Breast epithelium (tissue), 4 donors: ENCODE data around the gene CPA5. TPM values are rescaled to one million over a fixed set of nuclear protein-coding genes. Genes with fewer than 3 reads are reported as not detected.

Source experiments
- DNase-seq, 2 donors: peaks; one replicate each; pipeline ENCODE4 v3.0.0-alpha.2; 2019; ENCODE audit warnings: low spot score in 2 of 2
- H3K27ac ChIP-seq, 2 donors: fragments of 200-600 bp; sonication (generic) in 1 of 2; one replicate each; pipeline ENCODE4 v1.5.1; 2016 to 2019; ENCODE audit warnings: mild to moderate bottlenecking in 1 of 2
- H3K27me3 ChIP-seq, 2 donors: fragments of 200-600 bp; sonication (generic) in 1 of 2; one replicate each; pipeline versions ENCODE4 v1.5.1 to v1.6.0; 2017 to 2019; ENCODE audit warnings: control low read depth in 1 of 2, mild to moderate bottlenecking in 1 of 2
- H3K36me3 ChIP-seq: fragments of 200-600 bp; one replicate; pipeline ENCODE4 v1.5.1; 2019
- H3K4me1 ChIP-seq, 2 donors: fragments of 200-600 bp; sonication (generic); one replicate each; pipeline ENCODE4 v1.5.1; 2016 to 2019; ENCODE audit warnings: control low read depth in 1 of 2
- H3K4me3 ChIP-seq, 3 donors: fragments of 200-600 bp; sonication (generic); 1 replicate in 2 of 3; 2 replicates in 1 of 3; pipeline ENCODE4 v1.5.1; 2016 to 2019; ENCODE audit warnings: mild to moderate bottlenecking in 3 of 3, moderate library complexity in 2 of 3
- H3K9me3 ChIP-seq, 2 donors: fragments of 200-600 bp; sonication (generic) in 1 of 2; one replicate each; pipeline ENCODE4 v1.5.1; 2016 to 2019; ENCODE audit warnings: control low read depth in 1 of 2
- CTCF ChIP-seq, 3 donors: fragments of 450-650 bp; IDR thresholded peaks; one replicate each; pipeline ENCODE4 v1.5.1; 2016 to 2017; ENCODE audit warnings: antibody characterized with exemption in 3 of 3, mild to moderate bottlenecking in 3 of 3, moderate library complexity in 3 of 3
- POLR2A ChIP-seq: fragments of 450-650 bp; IDR thresholded peaks from one replicate; pipeline ENCODE4 v1.6.1; 2016; ENCODE audit warnings: antibody characterized with exemption, mild to moderate bottlenecking, moderate library complexity
- POLR2AphosphoS5 ChIP-seq, 3 donors: sonication (generic); formaldehyde crosslinking; IDR thresholded peaks; one replicate each; pipeline ENCODE4 v1.6.1; 2017; ENCODE audit warnings: antibody characterized with exemption in 3 of 3
- intact Hi-C: fragments of 100-400 bp; cut with DNase I; formaldehyde crosslinking; loops from one replicate; pipeline ENCODE4 v1.15.1; 2023; ENCODE audit warnings: low total_unique reads
- total RNA-seq, 3 donors: library from RNA; depleted of rRNA; stranded (reverse); fragments of >200 nt; gene quantifications; one replicate each; pipeline ENCODE4 v1.1.0, GENCODE V29; 2016

Gene CPA5
- total RNA-seq, 3 donors from 2014 or later = not detected

DNA sequence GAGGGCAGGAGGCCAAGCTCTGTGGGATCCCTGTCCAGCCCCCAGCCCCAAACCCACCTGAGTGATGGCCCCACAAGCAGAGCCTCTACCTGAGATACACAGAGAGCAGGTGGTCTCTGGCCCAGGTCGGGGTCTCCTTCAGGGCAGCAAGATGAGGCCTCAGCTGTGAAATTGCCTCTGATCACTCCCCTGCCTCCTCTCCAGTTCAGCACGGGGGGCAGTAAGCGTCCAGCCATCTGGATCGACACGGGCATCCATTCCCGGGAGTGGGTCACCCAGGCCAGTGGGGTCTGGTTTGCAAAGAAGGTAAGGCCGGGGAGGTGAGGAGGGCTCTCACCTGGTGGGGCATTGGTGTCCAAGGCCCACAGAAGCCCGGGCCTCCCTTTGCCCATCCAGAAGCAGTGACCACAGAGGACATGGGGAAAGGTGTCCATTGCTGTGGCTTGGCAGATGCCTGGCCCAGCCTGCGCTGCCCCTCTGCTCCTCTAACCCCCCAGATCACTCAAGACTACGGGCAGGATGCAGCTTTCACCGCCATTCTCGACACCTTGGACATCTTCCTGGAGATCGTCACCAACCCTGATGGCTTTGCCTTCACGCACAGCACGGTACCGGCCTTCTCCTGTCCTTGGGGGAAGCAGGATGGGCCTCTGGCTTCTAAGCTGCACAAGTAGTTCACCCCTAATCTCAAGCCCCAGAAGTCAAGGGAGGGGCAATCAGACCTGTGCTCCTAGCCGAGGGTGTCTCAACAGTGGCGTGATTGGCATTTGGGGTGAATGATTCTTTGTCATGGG, 38.8 kb downstream of the CPA5 start:
- intact Hi-C loops = no loop called here
- Histone ChIP-seq H3K9me3 (no peaks in the 10 kb centered on the region), H3K4me1 (peaks cover 3 to 8% of the 10 kb centered on the region in 2 donors), H3K27ac (no peak overlapping the region), H3K36me3 (no peaks in the 10 kb centered on the region), H3K4me3 (no peak overlapping the region), H3K27me3 (no peaks in the 10 kb centered on the region)
- peak in 1 of 2 donors; percentile 10 for DNase-seq
- no peak for TF ChIP-seq POLR2A
- no peak for TF ChIP-seq POLR2AphosphoS5 (IDR thresholded peaks at IDR 0.05)
- no peak for TF ChIP-seq CTCF (IDR thresholded peaks at IDR 0.05)

DNA sequence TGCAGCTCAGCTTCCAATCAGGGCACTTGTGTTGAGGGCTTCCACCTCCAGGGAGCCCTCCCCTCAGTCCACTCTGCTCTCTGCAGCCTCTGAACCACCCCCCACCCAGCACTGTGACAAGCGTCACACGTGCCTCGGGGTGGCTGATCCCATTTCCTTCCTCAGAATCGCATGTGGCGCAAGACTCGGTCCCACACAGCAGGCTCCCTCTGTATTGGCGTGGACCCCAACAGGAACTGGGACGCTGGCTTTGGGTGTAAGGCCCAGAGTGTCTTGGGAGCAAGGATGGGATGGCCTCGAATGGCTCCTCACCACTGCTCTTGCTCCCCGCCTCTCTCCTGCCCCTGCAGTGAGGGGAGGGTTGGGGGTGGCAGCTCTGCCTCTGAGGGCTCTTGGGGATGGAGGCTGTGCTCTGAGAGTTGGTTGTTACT, 39.8 kb downstream of the CPA5 start:
- no peaks in the 10 kb centered on the region for H3K36me3 ChIP-seq
- H3K27me3 ChIP-seq = no peaks in the 10 kb centered on the region
- peaks cover 3 to 8% of the 10 kb centered on the region in 2 donors for H3K4me1 ChIP-seq
- DNase-seq = no peak
- H3K4me3 ChIP-seq = no peak overlapping the region
- no peak overlapping the region for H3K27ac ChIP-seq
- intact Hi-C loops = no loop called here
- H3K9me3 ChIP-seq = no peaks in the 10 kb centered on the region
- no peak for TF ChIP-seq CTCF (IDR thresholded peaks at IDR 0.05)
- TF ChIP-seq POLR2AphosphoS5 (IDR thresholded peaks at IDR 0.05) = no peak
- no peak for TF ChIP-seq POLR2A

GRCh38 chr7:130384841-130385599, 40.4 kb downstream of the CPA5 start:
- no peak for TF ChIP-seq CTCF (IDR thresholded peaks at IDR 0.05)
- no peak for TF ChIP-seq POLR2AphosphoS5 (IDR thresholded peaks at IDR 0.05)
- TF ChIP-seq POLR2A = no peak
- intact Hi-C loops = no loop called here
- no peaks in the 10 kb centered on the region for H3K27me3 ChIP-seq
- H3K36me3 ChIP-seq = no peaks in the 10 kb centered on the region
- peaks cover 2 to 3% of the 10 kb centered on the region in 2 donors for H3K4me1 ChIP-seq
- H3K9me3 ChIP-seq = no peaks in the 10 kb centered on the region
- no peak overlapping the region for H3K27ac ChIP-seq
- no peak for DNase-seq
- H3K4me3 ChIP-seq = no peak overlapping the region

GRCh38 chr7:130385600-130386066, 41.0 kb downstream of the CPA5 start:
- no peaks in the 10 kb centered on the region for H3K9me3 ChIP-seq
- DNase-seq = no peak
- no peak overlapping the region for H3K4me3 ChIP-seq
- intact Hi-C loops = no loop called here
- TF ChIP-seq POLR2AphosphoS5 (IDR thresholded peaks at IDR 0.05) (no peak), CTCF (IDR thresholded peaks at IDR 0.05) (no peak), POLR2A (no peak)
- no peak overlapping the region for H3K27ac ChIP-seq
- no peaks in the 10 kb centered on the region for H3K36me3 ChIP-seq
- no peaks in the 10 kb centered on the region for H3K4me1 ChIP-seq
- no peaks in the 10 kb centered on the region for H3K27me3 ChIP-seq

DNA sequence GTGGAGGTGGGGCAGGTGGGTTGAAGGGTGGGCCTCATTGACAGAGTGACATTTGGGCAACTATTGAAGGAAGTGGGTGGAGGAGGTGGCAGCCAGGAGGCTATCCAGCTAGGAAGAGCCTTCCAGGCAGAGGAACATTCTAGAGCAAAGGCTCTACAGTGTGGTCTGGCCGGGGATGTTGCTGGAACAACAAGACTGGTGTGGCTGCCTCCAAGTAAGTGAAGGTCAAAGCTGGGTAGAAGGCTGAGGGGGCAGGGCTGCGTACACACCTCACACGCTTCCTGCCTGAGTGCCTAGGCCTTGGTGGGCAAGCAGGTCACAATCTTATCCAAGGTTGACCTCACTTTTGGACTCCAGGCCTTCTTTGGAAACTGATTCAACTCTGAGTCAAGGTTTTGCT, 42.3 kb downstream of the CPA5 start:
- TF ChIP-seq POLR2A (no peak), CTCF (IDR thresholded peaks at IDR 0.05) (no peak), POLR2AphosphoS5 (IDR thresholded peaks at IDR 0.05) (no peak)
- intact Hi-C loops = no loop called here
- H3K27ac ChIP-seq = peak overlapping the region in 1 of 2 donors; percentile 40
- no peak for DNase-seq
- no peak overlapping the region for H3K4me3 ChIP-seq
- no peaks in the 10 kb centered on the region for H3K27me3 ChIP-seq
- H3K36me3 ChIP-seq = no peaks in the 10 kb centered on the region
- H3K4me1 ChIP-seq = no peaks in the 10 kb centered on the region
- H3K9me3 ChIP-seq = no peaks in the 10 kb centered on the region
